DOHH2 (cell line): ENCODE measurements around the gene EPHB2.
"Not testable (repeated sequence)": the region's sequence is repeated elsewhere in the genome, so short reads cannot be mapped to it uniquely, and the experiment has no call there.

ENCODE experiments used
- H3F3A ChIP-seq: fragments of 200-600 bp; sonication (generic), shearing (Covaris generic); 2 replicates; pipeline ENCODE4 v1.6.0; 2016; ENCODE audit warnings: antibody characterized with exemption, mild to moderate bottlenecking; ENCODE audit not compliant: control insufficient read depth, insufficient read depth
- H3K27ac ChIP-seq: fragments of 200-600 bp; sonication (generic); 2 replicates; pipeline ENCODE4 v1.5.1; 2014; ENCODE audit warnings: low read depth, mild to moderate bottlenecking, low read length, moderate library complexity
- H3K27me3 ChIP-seq: fragments of 200-600 bp; sonication (generic); 2 replicates; pipeline ENCODE4 v1.6.1; 2014; ENCODE audit warnings: mild to moderate bottlenecking, low read length, mixed read lengths; ENCODE audit not compliant: control insufficient read depth
- H3K36me3 ChIP-seq: fragments of 200-600 bp; sonication (generic); 2 replicates; pipeline ENCODE4 v1.6.1; 2014; ENCODE audit warnings: mild to moderate bottlenecking, low read length, moderate library complexity, mixed read lengths; ENCODE audit not compliant: control insufficient read depth
- H3K4me1 ChIP-seq: fragments of 200-600 bp; sonication (generic); 2 replicates; pipeline ENCODE4 v1.6.1; 2014; ENCODE audit warnings: mild to moderate bottlenecking, low read length, mixed read lengths; ENCODE audit not compliant: control insufficient read depth
- H3K4me2 ChIP-seq: fragments of 200-600 bp; sonication (generic); 2 replicates; pipeline ENCODE4 v1.6.0; 2014; ENCODE audit warnings: mild to moderate bottlenecking, low read length, moderate library complexity
- H3K4me3 ChIP-seq: fragments of 200-600 bp; sonication (generic); 2 replicates; pipeline ENCODE4 v1.5.1; 2014; ENCODE audit warnings: mild to moderate bottlenecking, low read length, mixed read lengths
- H3K79me2 ChIP-seq: fragments of 200-600 bp; sonication (generic); 2 replicates; pipeline ENCODE4 v1.6.1; 2014; ENCODE audit warnings: mild to moderate bottlenecking, low read length, mixed read lengths; ENCODE audit not compliant: control insufficient read depth
- H3K9me2 ChIP-seq: fragments of 200-600 bp; sonication (generic); replicated peaks from 2 replicates; pipeline ENCODE4 v1.6.1; 2014; ENCODE audit warnings: mild to moderate bottlenecking, low read length, mixed read lengths; ENCODE audit not compliant: control insufficient read depth
- H3K9me3 ChIP-seq: fragments of 200-600 bp; sonication (generic); 2 replicates; pipeline ENCODE4 v1.6.1; 2014; ENCODE audit warnings: antibody characterized with exemption, low read length, mixed read lengths; ENCODE audit not compliant: control insufficient read depth, insufficient read depth
- H4K20me1 ChIP-seq: fragments of 200-600 bp; sonication (generic); 2 replicates; pipeline ENCODE4 v1.6.0; 2014; ENCODE audit warnings: low read depth, mild to moderate bottlenecking, antibody characterized with exemption, low read length, moderate library complexity; ENCODE audit not compliant: control insufficient read depth, insufficient read depth
- CTCF ChIP-seq: fragments of 200-600 bp; sonication (generic); IDR thresholded peaks from one replicate; pipeline ENCODE4 v1.5.1; 2014; ENCODE audit warnings: antibody characterized with exemption, mild to moderate bottlenecking, low read depth, low read length; ENCODE audit not compliant: poor library complexity, severe bottlenecking
- EZH2phosphoT487 ChIP-seq: fragments of 200-600 bp; sonication (generic); IDR thresholded peaks from 2 replicates; pipeline ENCODE4 v1.6.1; 2017; ENCODE audit warnings: borderline replicate concordance, mild to moderate bottlenecking, antibody characterized with exemption, low read length, moderate library complexity, mixed read lengths

The EPHB2 gene

GRCh38 chr1:22833699-22834098 lies 123.1 kb downstream of the EPHB2 start:
- H3K4me2 ChIP-seq, result no peak overlapping the region

GRCh38 chr1:22834420-22834819 lies 123.8 kb downstream of the EPHB2 start:
- not testable (repeated sequence) for H4K20me1 ChIP-seq, H3K9me2 ChIP-seq, H3F3A ChIP-seq, H3K4me1 ChIP-seq, H3K27ac ChIP-seq, H3K9me3 ChIP-seq, H3K79me2 ChIP-seq, H3K36me3 ChIP-seq, H3K4me3 ChIP-seq, H3K4me2 ChIP-seq
- peaks cover 16% of the 10 kb centered on the region; the same call in 1 of the 2 replicates for H3K27me3 ChIP-seq

More at GRCh38 chr1:22833699-22834098, 123.1 kb downstream of the EPHB2 start:
- Histone ChIP-seq H4K20me1 (no peaks in the 10 kb centered on the region), H3F3A (no peaks in the 10 kb centered on the region), H3K4me1 (no peaks in the 10 kb centered on the region), H3K79me2 (no peaks in the 10 kb centered on the region), H3K9me2 (no peaks in the 10 kb centered on the region), H3K27ac (no peak overlapping the region), H3K9me3 (no peaks in the 10 kb centered on the region), H3K27me3 (peaks cover 13% of the 10 kb centered on the region; the same call in 1 of the 2 replicates), H3K4me3 (no peak overlapping the region), H3K36me3 (no peaks in the 10 kb centered on the region)
- TF ChIP-seq EZH2phosphoT487, result no peak
- TF ChIP-seq CTCF, result no peak

GRCh38 chr1:22835636-22836319 lies 125.1 kb downstream of the EPHB2 start:
- Histone ChIP-seq H3K9me3 (no peaks in the 10 kb centered on the region), H3K79me2 (no peaks in the 10 kb centered on the region)

More at GRCh38 chr1:22835636-22836319, 125.1 kb downstream of the EPHB2 start:
- H3K27me3 ChIP-seq, result peaks cover 16% of the 10 kb centered on the region; the same call in 1 of the 2 replicates
- H4K20me1 ChIP-seq, result no peaks in the 10 kb centered on the region
- H3K4me2 ChIP-seq, result no peak overlapping the region
- no peak overlapping the region for H3K4me3 ChIP-seq
- no peaks in the 10 kb centered on the region for H3K9me2 ChIP-seq
- H3K27ac ChIP-seq, result no peak overlapping the region
- no peaks in the 10 kb centered on the region for H3F3A ChIP-seq
- H3K4me1 ChIP-seq, result no peaks in the 10 kb centered on the region
- H3K36me3 ChIP-seq, result no peaks in the 10 kb centered on the region
- TF ChIP-seq EZH2phosphoT487 (no peak), CTCF (no peak)
